Kidney tubule cell (primary cell): ENCODE data around the gene KYNU.
A peak's percentile ranks its signal among the peaks of the same experiment; 100 is the strongest.
"Not testable (repeated sequence)": the region's sequence is repeated elsewhere in the genome, so short reads cannot be mapped to it uniquely, and the experiment has no call there.

Experiments
- DNase-seq: peaks from one replicate; pipeline ENCODE4 v3.0.0-alpha.2; 2018; ENCODE audit warnings: low spot score

Gene KYNU

DNA sequence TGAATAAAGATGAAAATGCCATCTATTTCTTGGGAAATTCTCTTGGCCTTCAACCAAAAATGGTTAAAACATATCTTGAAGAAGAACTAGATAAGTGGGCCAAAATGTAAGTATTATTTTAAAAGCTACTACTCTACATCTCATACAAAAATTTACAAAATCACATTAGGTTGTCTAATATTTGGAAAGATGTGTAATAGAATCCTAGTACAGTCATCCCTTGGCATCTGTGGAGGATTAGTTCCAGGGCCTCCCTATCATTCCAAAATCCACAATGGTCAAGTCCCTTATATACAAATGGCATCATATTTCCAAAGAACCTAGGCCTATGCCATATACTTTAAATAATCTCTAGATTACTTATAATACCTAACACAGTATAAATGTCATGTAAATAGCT lies 41.2 kb downstream of the KYNU start:
- DNase-seq = no peak

DNA sequence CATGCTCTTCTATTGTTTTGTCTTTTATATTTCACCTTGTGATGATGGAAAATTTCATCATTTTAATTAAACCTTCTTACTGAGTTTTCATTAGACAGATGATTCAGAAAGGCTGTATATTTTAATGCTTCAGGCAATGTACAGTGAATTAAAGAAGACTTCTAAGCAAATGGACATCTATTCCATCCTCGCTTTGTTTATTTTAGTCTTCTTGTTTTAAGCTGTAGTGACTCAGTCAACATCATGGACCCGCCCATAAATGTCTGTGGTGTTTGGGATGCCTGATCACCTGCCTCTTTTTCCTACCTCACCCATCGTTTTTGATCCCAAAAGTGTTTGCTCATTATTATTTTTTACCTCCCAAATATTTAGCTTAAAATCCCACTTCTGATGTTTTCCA lies 43.1 kb downstream of the KYNU start:
- no peak for DNase-seq

DNA sequence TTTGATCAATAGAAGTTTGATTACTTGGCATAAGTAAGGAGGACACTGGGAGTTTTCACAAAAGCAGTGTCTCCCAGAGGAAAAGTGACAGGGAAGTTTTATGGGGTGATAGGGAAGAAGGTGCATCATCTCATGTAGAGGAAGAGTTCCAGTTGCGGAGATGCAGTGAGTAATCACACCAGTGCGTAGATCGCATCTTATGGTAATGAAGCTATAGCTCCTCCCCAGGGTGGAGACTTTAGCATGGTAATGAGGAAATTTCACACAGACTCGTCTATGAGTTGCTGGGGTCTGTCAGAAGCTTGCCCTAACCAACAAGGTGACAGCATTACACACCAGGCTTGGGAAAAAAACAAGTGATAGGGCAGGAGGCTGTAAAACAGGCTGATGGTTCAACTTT lies 49.0 kb downstream of the KYNU start:
- no peak for DNase-seq

DNA sequence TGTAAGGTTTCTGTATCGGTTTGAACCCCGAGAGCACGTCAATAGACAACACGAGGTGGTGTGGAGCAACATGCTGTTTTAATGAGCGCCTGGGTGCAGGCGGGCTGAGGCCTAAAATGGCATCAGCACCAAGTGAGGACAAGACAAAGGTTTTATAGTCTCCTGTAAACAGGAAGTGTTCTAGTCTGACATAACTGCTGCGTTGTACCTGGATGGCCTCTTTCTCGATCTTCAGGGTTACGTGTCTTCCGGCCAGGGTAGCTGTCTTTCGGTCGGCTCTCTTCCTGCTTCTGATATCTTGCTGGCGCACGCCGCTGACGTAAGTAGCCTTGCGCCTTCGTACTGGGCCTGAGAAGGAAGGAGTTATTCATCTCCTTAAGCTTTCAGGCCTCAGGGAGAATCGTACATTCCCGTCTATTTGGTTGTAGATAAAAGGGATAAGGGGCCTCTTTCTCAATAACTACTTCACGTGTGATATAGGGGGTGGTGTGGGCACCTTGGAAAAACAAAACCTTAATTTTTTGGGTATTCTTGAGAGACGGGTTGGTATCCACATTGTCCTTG lies 53.5 kb downstream of the KYNU start:
- no peak for DNase-seq

DNA sequence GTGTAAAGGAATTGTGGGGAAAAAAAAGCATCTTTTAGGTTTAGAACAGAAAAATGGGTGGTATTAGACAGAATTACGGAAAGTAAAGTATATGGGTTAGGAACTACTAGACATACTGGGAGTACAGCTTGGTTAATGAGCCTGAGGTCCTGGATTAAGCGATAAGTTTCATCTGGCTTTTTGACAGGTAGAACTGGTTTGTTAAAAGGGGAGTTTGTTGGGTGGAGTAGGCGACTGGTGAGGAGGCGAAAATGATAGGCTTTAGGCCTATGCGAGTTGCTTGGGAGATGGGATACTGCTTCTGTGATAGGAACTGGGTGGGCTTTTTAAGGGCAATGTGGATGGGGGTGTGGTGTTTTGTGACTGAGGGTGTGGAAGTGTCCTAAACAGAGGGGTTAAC lies 56.5 kb downstream of the KYNU start:
- no peak for DNase-seq

DNA sequence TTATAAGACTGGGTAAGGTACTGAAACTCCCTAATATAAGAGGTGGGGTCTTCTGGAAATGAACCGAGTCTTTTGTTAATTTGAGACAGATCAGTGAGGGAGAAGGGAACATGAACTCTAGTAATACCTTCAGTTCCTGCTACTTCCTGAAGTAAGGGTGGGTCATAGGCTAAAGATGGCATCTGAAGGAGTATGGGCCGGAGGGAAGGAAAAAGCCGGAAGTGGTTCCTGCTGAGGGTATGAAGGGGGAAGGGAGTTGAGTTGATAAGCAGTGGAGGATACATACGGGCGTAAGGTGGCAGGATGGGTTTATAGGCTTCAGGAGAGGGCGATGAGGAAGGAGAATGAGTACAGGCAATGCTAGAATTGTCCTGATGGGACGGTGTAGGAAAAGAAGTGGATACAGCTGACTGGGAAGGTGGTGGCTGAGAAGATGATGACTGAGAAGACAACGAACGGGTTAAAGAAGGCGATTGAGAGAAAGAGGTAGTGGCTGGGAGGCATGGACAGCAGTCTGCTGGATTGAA lies 58.2 kb downstream of the KYNU start:
- DNase-seq = no peak

DNA sequence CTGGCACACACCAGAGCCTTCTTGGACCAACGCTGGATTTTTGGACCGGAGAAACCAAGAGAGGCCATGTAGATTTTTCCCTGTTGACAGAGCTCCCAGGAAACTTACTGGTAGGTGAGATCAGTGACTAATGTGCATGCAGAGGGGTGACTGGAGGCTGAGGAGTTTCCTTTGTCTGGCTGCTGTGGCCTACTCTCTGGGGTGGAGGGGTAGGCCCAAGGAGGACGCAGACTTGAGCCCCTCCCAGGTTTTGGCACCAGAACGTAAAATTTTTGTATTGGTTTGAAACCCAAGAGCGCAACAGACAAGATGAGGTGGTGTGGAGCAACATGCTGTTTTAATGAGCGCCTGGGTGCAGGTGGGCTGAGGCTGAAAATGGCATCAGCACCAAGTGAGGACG lies 59.2 kb downstream of the KYNU start:
- DNase-seq = no peak

DNA sequence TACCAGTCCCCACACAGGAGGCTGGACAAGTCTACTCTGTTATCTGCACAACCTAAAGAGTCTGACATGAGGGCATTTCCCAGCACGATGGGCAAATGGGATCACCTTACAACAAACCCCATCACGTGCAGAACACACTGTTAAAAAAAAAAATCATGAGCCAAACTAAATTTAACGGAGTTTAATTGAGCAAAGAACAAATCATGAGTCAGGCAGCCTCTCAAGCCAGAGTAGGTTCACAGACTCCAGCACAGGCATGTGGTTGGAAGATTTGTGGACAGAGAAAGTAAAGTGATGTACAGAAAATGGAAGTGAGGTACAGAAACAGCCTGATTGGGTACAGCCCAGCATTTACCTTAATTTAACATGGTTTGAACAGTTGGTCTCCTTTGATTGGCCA lies 59.9 kb downstream of the KYNU start:
- no peak for DNase-seq

DNA sequence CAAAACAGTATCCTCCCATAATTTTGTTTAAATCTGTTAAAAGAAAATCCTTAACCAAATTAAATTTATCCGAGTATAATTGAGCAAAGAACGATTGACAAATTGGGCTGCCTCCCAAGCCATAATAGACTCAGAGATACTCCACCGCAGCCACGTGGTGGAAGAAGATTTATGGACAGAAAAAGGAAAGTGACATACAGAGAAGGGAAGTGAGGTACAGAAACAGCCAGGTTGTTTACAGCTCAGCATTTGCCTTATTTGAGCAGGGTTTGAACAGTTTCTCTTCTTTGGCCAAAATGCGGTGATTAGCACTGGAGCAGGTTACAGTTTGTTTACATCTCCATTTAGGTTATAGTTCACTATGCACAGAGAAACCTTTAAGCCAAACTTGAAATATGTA lies 60.8 kb downstream of the KYNU start:
- no peak for DNase-seq

DNA sequence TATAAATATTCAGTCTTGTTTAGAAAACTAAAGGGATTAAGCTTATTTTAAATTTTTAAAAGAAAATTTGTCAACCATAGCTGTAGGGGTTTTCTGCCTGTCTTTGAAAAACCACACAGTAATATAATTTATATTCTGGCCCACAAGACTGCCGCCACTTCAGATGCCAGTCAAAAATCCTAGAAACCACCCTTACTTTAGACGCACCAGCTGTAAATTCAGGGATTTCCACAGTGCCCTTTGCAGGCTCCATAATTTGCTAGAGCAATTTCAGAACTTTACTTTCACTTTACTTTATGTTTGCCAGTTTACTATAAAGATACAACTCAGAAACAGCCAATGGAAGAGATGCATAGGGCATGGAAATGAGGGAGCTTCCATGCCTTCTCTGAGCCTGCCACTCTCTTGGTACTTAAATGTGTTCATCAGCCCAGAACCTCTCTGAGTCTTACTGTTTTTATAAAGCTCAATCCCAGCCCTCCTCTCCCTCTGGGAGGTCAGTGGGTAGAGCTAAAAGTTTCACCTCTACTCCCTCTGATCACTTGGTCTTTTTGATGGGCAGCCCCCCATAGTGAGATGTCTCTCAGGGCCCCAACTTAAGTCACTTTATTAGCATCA lies 63.3 kb downstream of the KYNU start:
- DNase-seq = no peak

DNA sequence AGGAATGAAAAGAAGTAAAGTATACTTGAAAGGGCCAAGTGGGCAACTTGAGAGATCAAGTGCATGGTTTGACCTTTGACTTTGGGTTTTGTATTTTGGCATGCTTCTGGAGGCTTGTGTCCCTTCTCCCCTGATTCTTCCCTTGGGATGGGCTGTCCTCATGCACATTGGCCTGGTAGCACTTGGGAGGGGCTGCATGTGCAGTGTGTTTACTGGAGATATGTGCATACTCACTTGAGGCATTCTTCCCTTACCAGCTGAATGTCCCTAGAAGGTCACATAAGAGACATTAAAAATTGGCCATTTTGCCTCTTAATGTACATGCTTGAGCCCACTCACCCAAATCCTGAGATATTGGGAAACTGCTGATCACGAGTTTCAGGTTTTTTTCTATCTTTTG lies 65.2 kb downstream of the KYNU start:
- DNase-seq = no peak

DNA sequence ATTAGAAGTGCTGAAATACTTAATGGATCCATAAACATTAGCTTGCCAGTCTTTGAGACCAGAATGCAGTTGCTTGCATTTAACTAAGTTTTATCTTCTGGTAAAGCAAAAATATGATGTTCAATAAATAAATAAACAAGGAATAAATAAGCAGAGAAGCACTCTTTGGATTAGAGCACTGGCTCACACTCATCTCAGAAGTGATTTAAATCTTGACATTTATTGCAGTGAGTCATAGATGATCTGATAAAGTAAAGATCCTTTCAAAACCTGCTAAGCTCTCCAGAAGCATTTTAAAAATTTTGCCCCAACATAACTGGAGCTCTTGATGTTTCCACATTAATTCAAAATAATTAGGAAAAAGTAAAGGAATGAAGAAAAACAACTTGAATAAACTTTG lies 66.8 kb downstream of the KYNU start:
- DNase-seq = peak; percentile 5

DNA sequence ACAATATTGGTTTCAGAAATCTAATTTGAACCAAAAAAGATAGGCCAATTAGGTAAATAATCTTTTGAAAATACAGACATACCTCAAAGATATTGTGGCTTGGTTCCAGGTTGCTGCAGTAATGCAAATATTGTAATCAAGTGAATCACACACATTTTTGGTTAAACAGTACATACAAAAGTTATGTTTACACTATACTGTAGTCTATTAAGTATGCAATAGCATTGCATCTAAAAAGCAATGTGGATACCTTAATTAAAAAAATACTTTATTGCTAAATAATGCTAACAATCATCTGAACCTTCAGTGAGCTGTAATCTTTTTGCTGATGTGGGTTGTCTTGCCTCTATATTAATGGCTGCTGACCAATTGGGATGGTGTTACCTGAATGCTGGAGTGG lies 67.3 kb downstream of the KYNU start:
- DNase-seq = no peak

DNA sequence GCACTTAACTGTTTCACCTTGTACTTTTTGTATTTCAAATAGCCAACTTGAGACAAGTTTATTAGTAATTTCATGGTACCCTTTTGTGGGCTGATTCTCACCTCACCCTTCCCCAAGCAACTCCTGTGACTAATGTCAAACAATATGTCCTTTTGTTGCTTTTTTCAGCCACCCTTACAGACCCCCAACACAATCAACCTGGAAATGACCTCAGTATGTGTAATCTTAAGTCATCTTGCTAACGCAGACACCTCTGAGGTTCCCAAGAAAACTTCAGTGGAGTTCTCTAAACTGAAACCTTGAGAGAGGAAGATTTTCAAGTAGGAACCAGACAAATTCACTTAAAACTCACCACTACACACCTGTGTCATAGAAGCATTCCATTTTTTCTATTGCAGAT lies 69.5 kb downstream of the KYNU start:
- peak; percentile 59 for DNase-seq

DNA sequence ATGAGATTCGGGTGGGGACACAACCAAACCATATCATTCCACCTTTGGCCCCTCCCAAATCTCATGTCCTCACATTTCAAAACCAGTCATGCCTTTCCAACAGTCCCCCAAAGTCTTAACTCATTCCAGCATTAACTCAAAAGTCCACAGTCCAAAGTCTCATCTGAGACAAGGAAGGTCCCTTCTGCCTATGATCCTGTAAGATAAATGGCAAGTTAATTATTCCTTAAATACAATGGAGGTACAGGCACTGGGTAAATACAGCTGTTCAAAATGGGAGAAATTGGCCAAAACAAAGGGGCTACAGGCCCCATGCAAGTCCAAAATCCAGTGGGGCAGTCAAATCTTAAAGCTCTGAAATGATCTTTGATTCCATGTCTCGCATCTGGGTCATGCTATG lies 71.3 kb downstream of the KYNU start:
- DNase-seq = not testable (repeated sequence)

DNA sequence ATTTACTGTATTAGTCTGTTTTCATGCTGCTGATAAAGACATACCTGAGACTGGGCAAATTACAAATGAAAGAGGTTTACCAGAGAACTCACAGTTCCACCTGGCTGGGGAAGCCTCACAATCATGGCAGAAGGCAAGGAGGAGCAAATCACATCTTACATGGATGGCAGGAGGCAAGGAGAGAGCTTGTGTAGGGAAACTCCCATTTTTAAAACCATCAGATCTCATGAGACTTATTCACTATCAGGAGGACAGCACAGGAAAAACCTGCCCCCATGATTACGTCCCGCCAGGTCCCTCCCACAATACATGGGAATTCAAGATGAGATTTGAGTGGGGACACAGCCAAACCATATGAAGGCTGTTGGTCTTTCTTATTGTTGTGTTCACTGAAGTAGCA lies 72.9 kb downstream of the KYNU start:
- not testable (repeated sequence) for DNase-seq

DNA sequence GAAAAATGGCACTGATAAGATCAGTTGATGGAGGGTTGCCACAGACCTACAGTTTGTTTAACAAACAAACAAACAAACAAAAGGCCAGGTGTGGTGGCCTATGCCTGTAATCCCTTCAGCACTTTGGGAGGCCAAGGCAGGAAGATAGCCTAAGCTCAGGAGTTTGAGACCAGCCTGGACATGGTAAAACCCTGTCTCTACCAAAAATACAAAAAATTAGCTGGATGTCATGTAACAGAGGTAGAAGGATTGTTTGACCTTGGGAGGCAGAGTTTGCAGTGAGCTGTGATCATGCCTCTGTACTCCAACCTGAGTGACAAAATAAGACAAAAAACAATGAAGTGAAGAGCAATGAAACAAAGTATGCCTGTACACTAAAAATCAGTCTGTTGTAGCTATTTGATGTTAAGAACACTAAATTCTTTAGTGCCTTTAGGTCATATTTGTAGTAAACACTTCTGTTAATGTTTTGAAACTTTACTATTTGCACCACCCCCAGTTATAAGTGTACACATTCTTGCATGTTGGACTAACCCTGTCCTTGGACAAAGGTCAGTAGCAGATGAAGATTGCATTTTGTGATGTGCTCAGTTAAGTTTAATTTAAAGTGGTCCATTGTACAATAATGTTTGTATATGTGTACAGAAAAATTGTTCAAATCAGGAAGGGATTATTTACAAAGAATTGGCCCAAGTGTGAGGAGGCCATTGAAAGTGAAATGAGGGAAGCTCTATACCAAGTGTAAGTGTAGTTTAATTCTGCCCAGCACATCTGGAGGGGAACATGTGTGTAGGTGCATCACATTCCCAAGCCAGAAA lies 73.9 kb downstream of the KYNU start:
- DNase-seq = no peak

DNA sequence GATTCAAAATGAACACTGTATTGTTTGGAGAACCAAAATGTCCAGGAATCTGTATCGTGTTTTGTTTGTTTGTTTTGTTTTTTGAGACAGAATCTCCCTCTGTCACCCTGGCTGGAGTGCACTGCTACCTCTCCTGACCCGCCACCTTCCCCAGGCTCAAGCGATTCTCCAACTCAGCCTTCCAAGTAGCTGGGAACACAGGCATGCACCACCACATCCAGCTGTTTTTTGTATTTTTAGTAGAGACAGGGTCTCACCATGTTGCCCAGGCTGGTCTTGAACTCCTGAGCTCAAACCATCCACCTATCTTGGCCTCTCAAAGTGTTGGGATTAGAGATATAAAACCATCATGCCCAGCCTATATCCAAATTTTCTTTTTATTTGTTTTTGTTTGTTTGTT lies 74.6 kb downstream of the KYNU start:
- DNase-seq = no peak

DNA sequence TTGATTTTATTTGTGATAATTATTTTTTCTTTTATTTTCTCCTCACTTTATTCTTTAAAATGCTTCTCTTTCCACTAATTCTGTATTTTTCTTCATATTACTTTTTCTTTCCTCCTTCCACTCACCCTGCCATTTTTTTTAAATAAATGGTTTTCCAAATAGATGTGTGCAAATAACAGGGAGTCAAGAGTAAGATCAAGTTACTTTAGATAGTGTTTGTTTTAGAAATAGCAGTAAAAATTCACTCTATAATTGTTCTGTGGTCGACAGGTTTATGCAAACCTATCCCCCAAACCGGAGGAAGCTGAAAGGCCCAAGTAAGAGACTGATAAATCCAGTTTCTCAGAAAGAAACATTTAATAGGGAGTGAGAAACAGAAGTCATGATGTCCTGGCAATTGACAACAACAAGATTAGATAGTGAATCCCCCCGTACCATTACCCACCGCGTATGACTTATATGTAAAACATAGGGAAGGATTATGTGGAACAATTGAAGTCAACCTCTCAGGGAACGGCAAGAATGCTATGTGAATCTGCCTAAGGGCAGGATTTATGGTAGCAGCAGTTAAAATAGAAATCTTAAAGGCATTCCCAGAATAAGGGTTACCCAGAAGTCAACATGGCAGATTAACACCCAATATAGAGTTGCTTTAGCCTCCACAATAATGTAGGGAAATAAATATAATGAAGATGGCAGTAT lies 75.5 kb downstream of the KYNU start:
- no peak for DNase-seq

DNA sequence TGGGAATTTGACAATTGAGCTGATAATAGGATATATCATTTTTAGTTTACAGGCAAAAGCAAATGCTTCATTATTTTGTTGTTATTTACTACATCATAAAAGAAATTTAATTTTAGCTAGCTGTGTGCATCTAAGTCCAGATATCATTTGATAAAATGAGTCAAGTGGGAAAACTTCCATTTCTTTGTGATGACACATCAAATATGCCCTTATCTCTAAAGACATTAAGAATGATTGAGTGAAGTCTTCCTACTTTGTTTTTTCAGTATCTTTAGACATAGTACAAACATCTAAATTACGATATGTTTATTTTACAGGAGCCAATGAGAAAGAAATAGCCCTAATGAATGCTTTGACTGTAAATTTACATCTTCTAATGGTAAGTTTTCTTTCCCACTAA lies 77.0 kb downstream of the KYNU start:
- no peak for DNase-seq

DNA sequence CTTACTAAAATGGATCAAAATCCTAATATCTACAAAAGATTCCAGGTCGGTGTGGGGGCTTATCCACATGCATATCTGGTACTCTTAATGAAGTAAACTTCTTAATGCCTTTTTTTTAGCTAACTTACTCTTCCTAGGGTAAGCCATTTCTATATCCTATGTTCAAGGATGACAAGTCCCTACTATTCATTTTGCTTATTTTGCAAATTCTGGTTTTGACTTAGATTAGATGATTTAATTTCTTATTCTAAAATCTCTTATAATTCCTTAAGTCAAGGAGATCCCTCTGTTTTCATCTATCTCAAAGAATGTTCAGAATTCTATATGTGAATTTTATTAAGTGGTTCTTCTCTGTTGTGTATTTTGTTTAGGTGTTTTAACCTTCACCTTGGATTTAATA lies 79.7 kb downstream of the KYNU start:
- no peak for DNase-seq

DNA sequence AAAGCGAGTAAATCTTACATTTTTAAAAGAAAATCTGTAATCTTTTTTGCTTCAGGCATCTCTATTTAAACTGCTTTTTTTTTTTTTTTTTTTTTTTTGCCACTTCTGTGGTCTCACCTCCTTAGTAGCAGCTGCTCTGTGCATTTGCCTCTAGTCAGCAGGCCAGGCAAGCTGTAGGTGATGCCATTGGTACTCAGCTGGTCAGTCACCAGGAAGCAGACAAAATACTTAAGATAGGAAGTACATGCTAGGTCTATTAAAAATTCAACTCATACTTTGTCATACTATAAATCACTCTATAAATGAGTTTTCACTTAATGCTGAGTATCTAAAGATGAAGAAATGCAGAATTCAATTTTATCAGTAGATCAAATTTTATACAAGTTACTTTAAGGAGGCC lies 83.7 kb downstream of the KYNU start:
- no peak for DNase-seq

DNA sequence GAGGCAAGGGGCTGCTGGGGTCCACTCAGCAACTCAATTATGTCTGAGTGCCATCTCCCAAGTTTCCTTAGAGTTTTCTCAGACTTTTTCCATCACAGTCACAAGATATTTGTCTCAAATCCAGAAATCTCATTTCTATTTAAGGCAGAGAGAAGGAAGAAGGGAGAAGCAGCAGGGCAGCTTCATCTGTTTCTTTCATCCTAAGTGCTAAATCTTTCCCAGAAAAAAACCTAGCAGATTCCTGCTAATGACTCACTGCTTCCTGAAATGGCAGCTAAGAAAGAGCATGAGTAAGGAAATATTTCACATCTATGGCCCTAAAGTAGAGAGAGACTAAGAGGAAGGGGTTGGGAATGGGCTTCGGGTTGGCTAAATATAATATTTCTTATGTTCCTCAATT lies 88.0 kb downstream of the KYNU start:
- DNase-seq = peak; percentile 45
